GM12865 (cell line): ENCODE measurements around the gene GABPB1.
"Not testable (repeated sequence)": the region's sequence is repeated elsewhere in the genome, so short reads cannot be mapped to it uniquely, and the experiment has no call there.

Experiments used
- DNase-seq: peaks from one replicate; pipeline ENCODE4 v3.0.0; 2010; ENCODE audit warnings: low read depth
- H3K4me3 ChIP-seq: 2 replicates; pipeline ENCODE4 v1.5.1; 2011; ENCODE audit warnings: mild to moderate bottlenecking, low read depth, low read length, control low read depth
- CTCF ChIP-seq: IDR thresholded peaks from 2 replicates; pipeline ENCODE4 v1.5.1; 2011; ENCODE audit warnings: low read length, control low read depth, low read depth, inconsistent platforms; ENCODE audit not compliant: insufficient read depth; ENCODE audit errors: missing control alignments

GABPB1 gene

GRCh38 chr15:50377867-50378751 is 23.1 kb upstream of the GABPB1 start:
- TF ChIP-seq CTCF: no peak
- peak; percentile 90 for DNase-seq
- no peak overlapping the region; the same call in 1 of the 2 replicates for H3K4me3 ChIP-seq

DNA sequence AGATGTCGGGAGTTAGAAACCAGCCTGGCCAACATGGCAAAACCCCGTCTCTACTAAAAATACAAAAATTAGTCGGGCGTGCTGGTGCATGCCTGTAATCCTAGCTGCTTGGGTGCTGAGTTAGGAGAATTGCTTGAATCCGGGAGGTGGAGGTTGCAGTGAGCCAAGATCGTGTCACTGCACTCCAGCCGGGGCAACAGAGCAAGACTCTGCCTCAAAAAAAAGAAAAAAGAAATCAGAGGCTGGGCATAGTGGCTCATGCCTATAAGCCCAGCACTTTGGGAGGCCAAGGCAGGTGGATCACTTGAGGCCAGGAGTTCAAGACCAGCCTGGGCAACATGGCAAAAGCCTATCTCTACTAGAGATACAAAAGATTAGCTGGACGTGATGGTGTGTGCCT is 14.6 kb upstream of the GABPB1 start:
- not testable (repeated sequence) for DNase-seq, H3K4me3 ChIP-seq

DNA sequence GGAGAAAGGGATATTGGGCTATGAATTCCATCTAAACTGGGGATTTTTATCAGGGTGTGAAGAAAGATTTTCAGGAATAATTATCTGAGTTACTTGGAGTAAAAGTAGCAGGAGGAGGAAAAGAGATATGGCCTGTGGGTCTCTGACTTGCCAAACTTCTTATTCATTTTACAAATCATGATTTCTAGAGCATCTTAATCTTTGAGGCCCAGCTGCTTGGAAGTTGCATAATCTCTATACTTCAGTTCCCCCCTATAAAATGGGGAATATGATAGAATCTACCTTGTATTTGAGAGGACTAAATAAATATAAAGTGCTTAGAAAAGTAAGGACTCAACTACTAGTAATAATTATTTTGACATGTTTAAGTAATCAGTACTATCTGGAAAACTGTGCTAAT is 11.0 kb upstream of the GABPB1 start:
- no peak overlapping the region for H3K4me3 ChIP-seq
- no peak for TF ChIP-seq CTCF
- DNase-seq: no peak

GRCh38 chr15:50365570-50365969 is 10.6 kb upstream of the GABPB1 start:
- no peak overlapping the region for H3K4me3 ChIP-seq
- no peak for TF ChIP-seq CTCF
- DNase-seq: no peak

DNA sequence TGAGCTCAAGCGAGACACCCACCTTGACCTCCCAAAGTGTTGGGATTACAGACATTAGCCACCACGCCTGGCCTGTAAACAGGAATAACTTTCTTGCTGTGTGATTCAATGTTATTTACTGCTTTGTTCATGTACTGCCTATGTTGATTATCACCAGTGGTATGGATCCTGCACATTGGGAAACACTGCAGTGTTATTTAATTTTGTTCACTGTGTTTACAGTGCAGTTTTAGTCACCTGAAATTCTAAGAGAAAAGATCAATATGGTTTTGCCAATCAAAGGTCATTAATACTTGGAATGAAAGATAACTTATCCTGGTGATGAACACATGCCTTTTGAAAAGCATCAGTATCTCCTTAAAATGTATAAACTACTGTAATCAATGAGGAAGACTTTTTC is 8.6 kb upstream of the GABPB1 start:
- no peak for TF ChIP-seq CTCF
- no peak for DNase-seq
- H3K4me3 ChIP-seq: no peak overlapping the region

GRCh38 chr15:50361756-50362155 is 6.8 kb upstream of the GABPB1 start:
- DNase-seq: no peak
- no peak overlapping the region for H3K4me3 ChIP-seq
- no peak for TF ChIP-seq CTCF

DNA sequence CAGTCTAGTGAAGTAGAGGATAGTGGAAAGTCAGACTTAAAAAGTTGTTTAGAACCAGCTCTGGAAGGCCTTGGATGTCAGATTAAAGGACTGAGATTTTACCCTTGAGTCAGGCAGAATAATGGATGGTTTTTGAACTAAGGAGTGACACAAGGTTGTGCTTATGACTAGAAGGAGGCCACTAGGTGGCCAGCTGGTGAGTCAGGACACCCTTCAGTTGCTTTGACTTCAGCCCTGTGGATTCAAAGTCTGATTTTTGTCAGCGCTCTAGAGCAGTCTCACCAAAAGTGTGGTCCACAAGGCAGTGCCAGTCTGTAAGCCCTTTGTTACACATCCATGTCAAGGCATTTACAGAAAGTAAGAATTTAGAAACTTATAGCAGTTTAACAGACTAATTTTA is 3.8 kb upstream of the GABPB1 start:
- H3K4me3 ChIP-seq: no peak overlapping the region
- peak; percentile 78 for DNase-seq
- peak; percentile 50 for TF ChIP-seq CTCF
